Esophagus squamous epithelium (tissue), 5 donors: Measurements from ENCODE around the gene SDHD. TPM values are rescaled to one million over a fixed set of nuclear protein-coding genes. Genes with fewer than 3 reads are reported as not detected.
A peak's percentile ranks its signal among the peaks of the same experiment; 100 is the strongest.
"Not testable (repeated sequence)": the region's sequence is repeated elsewhere in the genome, so short reads cannot be mapped to it uniquely, and the experiment has no call there.

Source experiments
- DNase-seq: peaks from one replicate; lab custom pipeline; 2025; lab: John Stamatoyannopoulos, UW
- H3K27ac ChIP-seq, 4 donors: fragments of 200-600 bp; sonication (generic); one replicate each; pipeline ENCODE4 v1.5.1; 2016 to 2019; ENCODE audit warnings: mild to moderate bottlenecking in 1 of 4
- H3K27me3 ChIP-seq, 4 donors: fragments of 200-600 bp; sonication (generic); 1 replicate in 3 of 4; 2 replicates in 1 of 4; pipeline versions ENCODE4 v1.5.1 to v1.6.0; 2017 to 2021; ENCODE audit warnings: antibody characterized with exemption in 1 of 4
- H3K36me3 ChIP-seq, 3 donors: fragments of 200-600 bp; sonication (generic); one replicate each; pipeline ENCODE4 v1.5.1; 2016 to 2019
- H3K4me1 ChIP-seq, 3 donors: fragments of 200-600 bp; sonication (generic); one replicate each; pipeline ENCODE4 v1.5.1; 2017 to 2019
- H3K4me3 ChIP-seq, 4 donors: fragments of 200-600 bp; sonication (generic); 1 replicate in 3 of 4; 2 replicates in 1 of 4; pipeline ENCODE4 v1.5.1; 2016 to 2019; ENCODE audit warnings: mild to moderate bottlenecking in 2 of 4, moderate library complexity in 1 of 4
- H3K9me3 ChIP-seq, 3 donors: fragments of 200-600 bp; sonication (generic); one replicate each; pipeline ENCODE4 v1.5.1; 2016 to 2019
- CTCF ChIP-seq, 6 experiments: fragments of 450-650 bp in 4 of 6; fragments of 200-600 bp in 2 of 6; sonication (generic) in 2 of 6; IDR thresholded peaks; one replicate each; pipeline ENCODE4 v1.5.1; 2016 to 2019; ENCODE audit warnings: antibody characterized with exemption in 6 of 6, mild to moderate bottlenecking in 4 of 6, moderate library complexity in 4 of 6
- POLR2A ChIP-seq, 4 donors: fragments of 450-650 bp; IDR thresholded peaks; one replicate each; pipeline ENCODE4 v1.6.1; 2017; ENCODE audit warnings: antibody characterized with exemption in 4 of 4, mild to moderate bottlenecking in 4 of 4, moderate library complexity in 3 of 4
- WGBS, 2 donors: methylation state at CpG; one replicate each; pipeline ENCODE4 v1.1.5; 2018; 5-methylcytosine and 5-hydroxymethylcytosine counted together
- intact Hi-C: fragments of 100-400 bp; cut with DNase I; formaldehyde crosslinking; loops from one replicate; pipeline ENCODE4 v1.15.0; 2022
- total RNA-seq, 4 donors: library from RNA; depleted of rRNA; stranded (reverse); fragments of >200 nt; gene quantifications; one replicate each; pipeline ENCODE4 v1.1.0, GENCODE V29; 2016
- donor health status: DM: yes; HTN: yes; CAD: no.

Gene SDHD
- total RNA-seq, 4 donors from 2014 or later = 78.5 to 155 (median 122) TPM

GRCh38 chr11:112085822-112086421, 751 bp upstream of the SDHD start:
- TF ChIP-seq POLR2A (IDR thresholded peaks at IDR 0.05) (no peak), CTCF (IDR thresholded peaks at IDR 0.05) (no peak)
- H3K9me3 ChIP-seq = no peaks in the 10 kb centered on the region
- WGBS, 2 donors = 2 to 4% methylated on average over 15 to 19 of the region's 19 CpGs
- peaks cover 9 to 74% (median 28%) of the 10 kb centered on the region in 3 donors for H3K36me3 ChIP-seq
- H3K27me3 ChIP-seq = no peaks in the 10 kb centered on the region
- intact Hi-C loops = loop anchor here (10.0 kb wide), 1 partner anchor 151 kb away; the partner anchor contains the start of gene DIXDC1
- H3K27ac ChIP-seq = peak overlapping the region; percentile 84 to 95 (median 88)
- peaks cover 21 to 52% (median 27%) of the 10 kb centered on the region in 3 donors for H3K4me1 ChIP-seq
- H3K4me3 ChIP-seq = peak overlapping the region; percentile 37 to 99 (median 85)
- no peak for DNase-seq

- TF ChIP-seq POLR2A (IDR thresholded peaks at IDR 0.05) (no peak), CTCF (IDR thresholded peaks at IDR 0.05) (no peak)
Observed at GRCh38 chr11:112087212-112087611, 539 bp downstream of the SDHD start.

GRCh38 chr11:112095302-112095701, 8.6 kb downstream of the SDHD start:
- H3K36me3 ChIP-seq = peaks cover 11 to 98% (median 43%) of the 10 kb centered on the region in 3 donors
- H3K4me1 ChIP-seq, H3K4me3 ChIP-seq, H3K9me3 ChIP-seq, H3K27ac ChIP-seq, intact Hi-C loops, DNase-seq, H3K27me3 ChIP-seq: not testable (repeated sequence)
- 93 to 98% methylated on average over 2 of the region's 2 CpGs for WGBS, 2 donors

More at GRCh38 chr11:112087212-112087611, 539 bp downstream of the SDHD start:
- Histone ChIP-seq H3K4me3 (peak overlapping the region; percentile 37 to 99 (median 85)), H3K27ac (peak overlapping the region; percentile 84 to 95 (median 88)), H3K9me3 (no peaks in the 10 kb centered on the region), H3K27me3 (no peaks in the 10 kb centered on the region), H3K4me1 (peaks cover 21 to 52% (median 27%) of the 10 kb centered on the region in 3 donors), H3K36me3 (peaks cover 15 to 74% (median 34%) of the 10 kb centered on the region in 3 donors)
- DNase-seq = no peak
- WGBS, 2 donors = 13 to 16% methylated on average over 10 of the region's 10 CpGs
- intact Hi-C loops = loop anchor here (10.0 kb wide), 1 partner anchor 152 kb away; the partner anchor contains the start of gene DIXDC1

GRCh38 chr11:112096194-112096593, 9.5 kb downstream of the SDHD start:
- peaks cover 3 to 92% (median 41%) of the 10 kb centered on the region in 3 donors for H3K36me3 ChIP-seq
- intact Hi-C loops = no loop called here
- DNase-seq = no peak
- no peaks in the 10 kb centered on the region for H3K9me3 ChIP-seq
- no peak overlapping the region for H3K27ac ChIP-seq
- H3K4me1 ChIP-seq = no peaks in the 10 kb centered on the region
- TF ChIP-seq CTCF (IDR thresholded peaks at IDR 0.05) = no peak
- no peak for TF ChIP-seq POLR2A (IDR thresholded peaks at IDR 0.05)
- H3K4me3 ChIP-seq = no peak overlapping the region
- H3K27me3 ChIP-seq = no peaks in the 10 kb centered on the region

- H3K27ac ChIP-seq = no peak overlapping the region
- intact Hi-C loops = no loop called here
- H3K4me3 ChIP-seq = no peak overlapping the region
- H3K9me3 ChIP-seq = no peaks in the 10 kb centered on the region
- H3K4me1 ChIP-seq = peaks cover 0 to 6% (median 0%) of the 10 kb centered on the region in 3 donors
- 88 to 90% methylated on average over 10 to 11 of the region's 11 CpGs for WGBS, 2 donors
- H3K27me3 ChIP-seq = no peaks in the 10 kb centered on the region
- TF ChIP-seq POLR2A (IDR thresholded peaks at IDR 0.05) (no peak), CTCF (IDR thresholded peaks at IDR 0.05) (no peak)
- peaks cover 0 to 75% (median 24%) of the 10 kb centered on the region in 3 donors for H3K36me3 ChIP-seq
- DNase-seq = no peak
Observed at GRCh38 chr11:112097734-112098528, 11.3 kb downstream of the SDHD start.
